ENCODE data around the gene PMP22. TPM values are rescaled to one million over a fixed set of nuclear protein-coding genes. Genes with fewer than 3 reads are reported as not detected.

The PMP22 gene
- total RNA-seq, 1 experiment from 2014 or later: 28.7 TPM

- no TSS peak for BruUV-seq (replicated peaks)
- ATAC-seq: peak; percentile 79
- Histone ChIP-seq H3K9me2 (ENCODE audit: insufficient read depth) (no peaks in the 10 kb centered on the region), H3K27me3 (ENCODE audit: insufficient read depth, low read length) (no peaks in the 10 kb centered on the region), H3K4me2 (ENCODE audit: low read length) (no peak overlapping the region), H3K9ac (ENCODE audit: low read length) (no peak overlapping the region), H3K4me3 (replicated peaks in 1 of 2; ENCODE audit: low read depth in 1 of 2, low read length in 2 of 2) (no peak overlapping the region), H4K20me1 (ENCODE audit: insufficient read depth) (no peaks in the 10 kb centered on the region; the same call in 1 of the 2 replicates), H3K27ac (ENCODE audit: low read depth, low read length) (no peak overlapping the region), H3K9me3 (ENCODE audit: control insufficient read depth in 1 of 2, insufficient read depth in 1 of 2, low read depth in 1 of 2, low read length in 2 of 2) (no peaks in the 10 kb centered on the region; a peak in 1 of 4 replicates), H3K36me3 (ENCODE audit: control insufficient read depth in 1 of 2, insufficient read depth in 2 of 2, low read length in 2 of 2) (no peaks in the 10 kb centered on the region; a peak in 3 of 4 replicates), H2AFZ (ENCODE audit: low read depth, low read length, poor library complexity, severe bottlenecking) (no peak overlapping the region), H3K79me2 (ENCODE audit: insufficient read depth, low read length) (peaks cover 61% of the 10 kb centered on the region), H3K4me1 (ENCODE audit: control insufficient read depth in 1 of 2, insufficient read depth in 2 of 2, low read length in 2 of 2) (no peaks in the 10 kb centered on the region)
- TF ChIP-seq ZNF274 (IDR thresholded peaks at IDR 0.05; ENCODE audit: low read depth, low read length) (no peak), ZFX (IDR thresholded peaks at IDR 0.05) (no peak), SRF (IDR thresholded peaks at IDR 0.05; ENCODE audit: low read depth) (no peak), FOSL1 (IDR thresholded peaks at IDR 0.05; ENCODE audit: low read depth) (no peak), RAD21 (IDR thresholded peaks at IDR 0.05; ENCODE audit: low read depth) (peak; percentile 49), TCF7L2 (IDR thresholded peaks at IDR 0.05; ENCODE audit: borderline replicate concordance, extremely low read depth, insufficient read depth, insufficient read length) (no peak), YY1 (IDR thresholded peaks at IDR 0.05; ENCODE audit: extremely low read depth, insufficient replicate concordance, low read depth, low read length) (no peak), EGR1 (IDR thresholded peaks at IDR 0.05; ENCODE audit: low read depth) (no peak), ATF3 (IDR thresholded peaks at IDR 0.05) (no peak), CTCF (IDR thresholded peaks at IDR 0.05 in 2 of 3, conservative IDR thresholded peaks at IDR 0.05 in 1 of 3; ENCODE audit: borderline replicate concordance in 1 of 3, insufficient read depth in 1 of 3, low read depth in 2 of 3, low read length in 2 of 3) (peak; percentile 20 to 64 (median 62); a peak in 4 of 6 replicates), CEBPB (IDR thresholded peaks at IDR 0.05; ENCODE audit: low read depth) (no peak), SIN3A (IDR thresholded peaks at IDR 0.05; ENCODE audit: low read depth) (no peak), MAX (IDR thresholded peaks at IDR 0.05) (no peak)
- TF ChIP-seq, protein P1, sequence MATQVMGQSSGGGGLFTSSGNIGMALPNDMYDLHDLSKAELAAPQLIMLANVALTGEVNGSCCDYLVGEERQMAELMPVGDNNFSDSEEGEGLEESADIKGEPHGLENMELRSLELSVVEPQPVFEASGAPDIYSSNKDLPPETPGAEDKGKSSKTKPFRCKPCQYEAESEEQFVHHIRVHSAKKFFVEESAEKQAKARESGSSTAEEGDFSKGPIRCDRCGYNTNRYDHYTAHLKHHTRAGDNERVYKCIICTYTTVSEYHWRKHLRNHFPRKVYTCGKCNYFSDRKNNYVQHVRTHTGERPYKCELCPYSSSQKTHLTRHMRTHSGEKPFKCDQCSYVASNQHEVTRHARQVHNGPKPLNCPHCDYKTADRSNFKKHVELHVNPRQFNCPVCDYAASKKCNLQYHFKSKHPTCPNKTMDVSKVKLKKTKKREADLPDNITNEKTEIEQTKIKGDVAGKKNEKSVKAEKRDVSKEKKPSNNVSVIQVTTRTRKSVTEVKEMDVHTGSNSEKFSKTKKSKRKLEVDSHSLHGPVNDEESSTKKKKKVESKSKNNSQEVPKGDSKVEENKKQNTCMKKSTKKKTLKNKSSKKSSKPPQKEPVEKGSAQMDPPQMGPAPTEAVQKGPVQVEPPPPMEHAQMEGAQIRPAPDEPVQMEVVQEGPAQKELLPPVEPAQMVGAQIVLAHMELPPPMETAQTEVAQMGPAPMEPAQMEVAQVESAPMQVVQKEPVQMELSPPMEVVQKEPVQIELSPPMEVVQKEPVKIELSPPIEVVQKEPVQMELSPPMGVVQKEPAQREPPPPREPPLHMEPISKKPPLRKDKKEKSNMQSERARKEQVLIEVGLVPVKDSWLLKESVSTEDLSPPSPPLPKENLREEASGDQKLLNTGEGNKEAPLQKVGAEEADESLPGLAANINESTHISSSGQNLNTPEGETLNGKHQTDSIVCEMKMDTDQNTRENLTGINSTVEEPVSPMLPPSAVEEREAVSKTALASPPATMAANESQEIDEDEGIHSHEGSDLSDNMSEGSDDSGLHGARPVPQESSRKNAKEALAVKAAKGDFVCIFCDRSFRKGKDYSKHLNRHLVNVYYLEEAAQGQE (IDR thresholded peaks at IDR 0.05; ENCODE audit: low read depth): no peak
- TF ChIP-seq, protein P2, sequence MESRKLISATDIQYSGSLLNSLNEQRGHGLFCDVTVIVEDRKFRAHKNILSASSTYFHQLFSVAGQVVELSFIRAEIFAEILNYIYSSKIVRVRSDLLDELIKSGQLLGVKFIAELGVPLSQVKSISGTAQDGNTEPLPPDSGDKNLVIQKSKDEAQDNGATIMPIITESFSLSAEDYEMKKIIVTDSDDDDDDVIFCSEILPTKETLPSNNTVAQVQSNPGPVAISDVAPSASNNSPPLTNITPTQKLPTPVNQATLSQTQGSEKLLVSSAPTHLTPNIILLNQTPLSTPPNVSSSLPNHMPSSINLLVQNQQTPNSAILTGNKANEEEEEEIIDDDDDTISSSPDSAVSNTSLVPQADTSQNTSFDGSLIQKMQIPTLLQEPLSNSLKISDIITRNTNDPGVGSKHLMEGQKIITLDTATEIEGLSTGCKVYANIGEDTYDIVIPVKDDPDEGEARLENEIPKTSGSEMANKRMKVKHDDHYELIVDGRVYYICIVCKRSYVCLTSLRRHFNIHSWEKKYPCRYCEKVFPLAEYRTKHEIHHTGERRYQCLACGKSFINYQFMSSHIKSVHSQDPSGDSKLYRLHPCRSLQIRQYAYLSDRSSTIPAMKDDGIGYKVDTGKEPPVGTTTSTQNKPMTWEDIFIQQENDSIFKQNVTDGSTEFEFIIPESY (IDR thresholded peaks at IDR 0.05; ENCODE audit: extremely low read depth, insufficient replicate concordance, low read length): no peak
- intact Hi-C loops (cut with micrococcal nuclease): no loop called here
- CTCF ChIA-PET: interaction anchor here (0.6 to 2.8 kb wide), 9 partner anchors 10 to 255 kb away, joined by 3 to 12 read pairs (median 3); no protein-coding TSS in a partner anchor
- no peak for DNase-seq (ENCODE audit: low read depth, low spot score)
- RAD21 ChIA-PET (ENCODE audit: low non-redundant PET in 1 of 2, low total read pairs in 2 of 2, uncharacterized antibody in 2 of 2, unreplicated experiment in 2 of 2): interaction anchor here in 1 of 2 experiments (1.5 kb wide), 1 partner anchor 255 kb away, joined by 6 read pairs; no protein-coding TSS in a partner anchor
- POLR2A ChIA-PET: interaction anchor here (1.1 kb wide), 1 partner anchor 10 kb away, joined by 3 read pairs; no protein-coding TSS in a partner anchor
Measured at GRCh38 chr17:15247891-15248529, 17.1 kb downstream of the PMP22 start.

All from HCT116 (cell line).